Upper lobe of left lung (tissue), 4 donors: ENCODE data around the gene SEMA3G.

Experiments used
- EP300 ChIP-seq, 4 donors: sonication (generic); formaldehyde crosslinking; IDR thresholded peaks; one replicate each; pipeline ENCODE4 v1.5.1; 2017; ENCODE audit warnings: antibody characterized with exemption in 4 of 4, control low read depth in 2 of 4
- POLR2A ChIP-seq, 4 donors: fragments of 450-650 bp; IDR thresholded peaks; one replicate each; pipeline ENCODE4 v1.5.1; 2016 to 2017; ENCODE audit warnings: antibody characterized with exemption in 4 of 4, mild to moderate bottlenecking in 2 of 4
- POLR2AphosphoS5 ChIP-seq, 2 donors: sonication (generic); formaldehyde crosslinking; IDR thresholded peaks; one replicate each; pipeline ENCODE4 v1.5.1; 2017; ENCODE audit warnings: antibody characterized with exemption in 2 of 2
- TF ChIP-seq, protein P1 (sequence below), 6 experiments: fragments of 450-650 bp in 4 of 6; fragments of 200-600 bp in 2 of 6; sonication (generic) in 2 of 6; IDR thresholded peaks; one replicate each; pipeline ENCODE4 v1.5.1; 2016 to 2019; ENCODE audit warnings: antibody characterized with exemption in 6 of 6

DNA sequence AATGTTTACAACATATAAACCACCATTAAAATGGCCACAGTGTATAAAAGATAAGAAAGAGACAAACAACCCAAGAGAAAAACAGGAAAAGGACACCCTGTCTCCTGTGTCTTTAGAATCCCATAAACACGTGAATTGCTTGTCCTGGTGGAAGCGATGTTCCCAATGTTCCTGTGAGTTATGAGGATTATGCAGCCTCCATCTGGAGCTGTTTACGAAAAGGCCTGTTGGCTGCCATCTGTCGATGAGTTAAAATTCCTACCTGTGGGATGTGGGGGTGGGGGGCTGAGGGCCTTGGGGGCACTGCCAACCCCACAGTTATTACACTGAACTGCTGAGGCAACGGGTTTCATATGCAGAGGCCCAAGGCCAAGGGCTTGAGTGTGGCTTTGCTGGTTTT lies 24.1 kb upstream of the SEMA3G start:
- TF ChIP-seq EP300 (IDR thresholded peaks at IDR 0.05) (peak in 1 of 4 donors; percentile 22), POLR2A (IDR thresholded peaks at IDR 0.05) (no peak), POLR2AphosphoS5 (IDR thresholded peaks at IDR 0.05) (no peak)
- TF ChIP-seq, protein P1, sequence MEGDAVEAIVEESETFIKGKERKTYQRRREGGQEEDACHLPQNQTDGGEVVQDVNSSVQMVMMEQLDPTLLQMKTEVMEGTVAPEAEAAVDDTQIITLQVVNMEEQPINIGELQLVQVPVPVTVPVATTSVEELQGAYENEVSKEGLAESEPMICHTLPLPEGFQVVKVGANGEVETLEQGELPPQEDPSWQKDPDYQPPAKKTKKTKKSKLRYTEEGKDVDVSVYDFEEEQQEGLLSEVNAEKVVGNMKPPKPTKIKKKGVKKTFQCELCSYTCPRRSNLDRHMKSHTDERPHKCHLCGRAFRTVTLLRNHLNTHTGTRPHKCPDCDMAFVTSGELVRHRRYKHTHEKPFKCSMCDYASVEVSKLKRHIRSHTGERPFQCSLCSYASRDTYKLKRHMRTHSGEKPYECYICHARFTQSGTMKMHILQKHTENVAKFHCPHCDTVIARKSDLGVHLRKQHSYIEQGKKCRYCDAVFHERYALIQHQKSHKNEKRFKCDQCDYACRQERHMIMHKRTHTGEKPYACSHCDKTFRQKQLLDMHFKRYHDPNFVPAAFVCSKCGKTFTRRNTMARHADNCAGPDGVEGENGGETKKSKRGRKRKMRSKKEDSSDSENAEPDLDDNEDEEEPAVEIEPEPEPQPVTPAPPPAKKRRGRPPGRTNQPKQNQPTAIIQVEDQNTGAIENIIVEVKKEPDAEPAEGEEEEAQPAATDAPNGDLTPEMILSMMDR (IDR thresholded peaks at IDR 0.05): no peak
